Hematopoietic multipotent progenitor cell (in vitro differentiated cells): ENCODE measurements around the gene KLK13. TPM values are rescaled to one million over a fixed set of nuclear protein-coding genes. Genes with fewer than 3 reads are reported as not detected.

ENCODE experiments used
- DNase-seq, 3 donors: peaks; one replicate each; pipeline ENCODE4 v3.0.0-alpha.2; 2011 to 2015; ENCODE audit warnings: low read depth in 2 of 3, low spot score in 2 of 3
- total RNA-seq: library from RNA; depleted of rRNA; stranded (reverse); fragments of >200 nt; gene quantifications from one replicate; pipeline ENCODE4 v1.2.3, GENCODE V29; 2012

KLK13 gene, protein sequence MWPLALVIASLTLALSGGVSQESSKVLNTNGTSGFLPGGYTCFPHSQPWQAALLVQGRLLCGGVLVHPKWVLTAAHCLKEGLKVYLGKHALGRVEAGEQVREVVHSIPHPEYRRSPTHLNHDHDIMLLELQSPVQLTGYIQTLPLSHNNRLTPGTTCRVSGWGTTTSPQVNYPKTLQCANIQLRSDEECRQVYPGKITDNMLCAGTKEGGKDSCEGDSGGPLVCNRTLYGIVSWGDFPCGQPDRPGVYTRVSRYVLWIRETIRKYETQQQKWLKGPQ
- total RNA-seq: not detected

DNA sequence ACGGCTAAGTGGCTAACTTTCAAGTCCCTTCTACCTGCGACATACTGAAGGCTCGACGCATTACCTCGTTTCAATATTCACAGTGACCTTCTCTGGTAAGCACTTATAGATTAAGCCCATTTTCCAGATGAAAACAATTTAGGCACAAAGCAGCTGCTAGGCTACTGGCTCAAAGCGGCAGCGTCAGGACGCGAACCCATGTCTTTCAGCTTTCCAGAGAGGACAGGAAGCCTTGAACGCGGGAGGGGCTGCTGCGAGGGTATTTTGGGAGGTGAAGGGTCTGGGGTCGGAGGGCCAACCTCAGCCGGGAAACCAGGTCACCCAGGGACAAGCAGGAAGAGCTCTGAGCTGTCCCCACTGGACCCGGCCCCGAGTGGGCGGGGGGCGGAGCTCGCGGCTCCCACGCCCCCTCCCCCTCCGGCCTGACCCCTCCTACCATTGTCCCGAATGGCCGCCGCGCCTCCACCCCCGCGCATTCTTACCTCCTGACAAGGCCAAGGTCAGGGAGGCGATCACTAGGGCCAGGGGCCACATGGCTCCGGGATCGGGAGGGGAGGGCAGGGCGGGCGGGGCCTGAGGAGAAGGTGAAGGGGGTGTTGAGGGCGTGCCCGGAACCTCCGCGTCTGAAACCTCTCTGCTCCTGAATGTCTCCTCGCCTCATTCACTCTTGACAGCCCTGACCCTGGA lies at the start of gene KLK13:
KLK13 (minus strand) TSS at position 559 of the 687 bp plus-strand sequence; CDS start at position 534, 25 bp downstream.
- DNase-seq: peak in 1 of 3 donors; percentile 17

DNA sequence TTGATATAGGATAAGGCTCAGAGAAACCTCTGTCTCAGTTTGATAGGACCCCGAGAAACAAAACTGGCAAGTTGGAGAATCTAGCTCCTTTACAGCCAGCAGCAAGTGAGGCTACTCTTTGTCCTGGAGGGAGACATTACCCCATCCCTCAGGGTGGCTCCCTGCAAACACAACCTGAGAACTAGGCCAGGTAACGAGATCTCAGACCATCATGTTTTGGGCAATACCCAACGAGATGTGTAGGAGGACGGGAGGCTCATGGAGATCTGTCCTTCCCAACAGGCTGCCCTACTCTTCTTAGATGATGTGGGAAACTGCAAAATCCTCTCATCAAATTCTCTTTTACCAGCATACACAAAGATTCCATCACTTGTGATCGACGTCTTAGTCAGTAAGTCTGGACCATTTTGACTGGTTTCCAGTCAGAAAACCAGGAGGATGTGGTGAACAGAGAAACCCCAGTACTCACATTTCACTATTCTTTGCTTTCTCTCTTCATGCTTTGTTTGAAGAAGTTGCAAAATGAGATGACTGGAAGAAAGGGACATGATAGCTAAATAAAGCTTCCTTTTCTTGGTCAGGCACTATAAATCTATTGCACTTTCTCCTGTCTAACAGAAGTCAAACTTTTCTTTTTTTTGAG lies 49.3 kb upstream of the KLK13 start:
- DNase-seq: peak in 1 of 3 donors; percentile 36

DNA sequence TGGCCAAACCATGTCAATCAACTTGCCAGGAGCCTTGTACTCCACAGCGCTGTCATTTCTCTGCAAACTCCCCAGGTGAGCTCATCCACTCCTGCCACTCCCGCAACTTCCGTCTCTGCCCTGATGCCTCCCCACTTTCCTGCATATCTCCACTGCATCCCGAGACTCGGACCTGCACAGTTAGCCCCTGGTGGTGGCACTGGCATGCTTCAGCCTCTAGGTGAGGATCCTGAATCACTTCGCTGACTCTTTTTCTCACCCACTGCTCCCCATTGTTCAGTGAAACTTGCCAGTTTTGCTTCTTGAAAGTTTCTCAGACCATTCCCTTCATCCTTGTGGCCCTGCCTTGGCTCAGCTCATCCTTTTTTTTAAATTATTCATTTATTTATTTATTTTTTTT lies 46.7 kb upstream of the KLK13 start:
- DNase-seq: no peak

DNA sequence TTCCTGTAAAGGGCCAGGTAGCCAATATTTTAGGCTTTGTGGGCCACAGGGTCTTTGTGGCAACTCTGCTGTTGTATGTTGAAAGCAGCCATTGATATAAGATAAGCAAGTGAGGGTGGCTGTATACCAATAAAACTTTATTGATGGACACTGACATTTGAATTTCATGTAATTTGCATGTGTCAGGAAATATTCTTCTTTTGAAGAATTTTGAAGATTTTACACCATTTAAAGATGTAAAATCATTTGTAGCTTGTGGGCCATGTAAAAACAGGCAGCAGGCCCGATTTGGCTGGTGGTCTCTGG lies 45.7 kb upstream of the KLK13 start:
- no peak for DNase-seq

DNA sequence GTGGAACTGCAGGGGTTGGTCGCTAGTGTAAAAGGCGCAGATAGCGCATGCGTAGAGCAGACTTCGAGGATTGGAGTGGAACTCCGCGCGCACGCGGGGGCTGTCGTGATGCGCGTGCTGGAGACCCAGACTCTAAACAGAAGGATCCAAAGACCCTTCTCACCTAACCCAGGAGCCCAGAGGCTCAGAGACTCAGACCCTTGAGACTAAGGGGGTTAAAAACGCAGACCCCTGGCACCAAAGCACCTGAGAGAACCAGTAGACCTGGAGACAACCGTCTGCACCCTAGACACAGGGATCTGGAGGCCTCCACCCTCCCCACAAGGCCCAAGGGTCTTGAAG lies 43.9 kb upstream of the KLK13 start:
- no peak for DNase-seq

DNA sequence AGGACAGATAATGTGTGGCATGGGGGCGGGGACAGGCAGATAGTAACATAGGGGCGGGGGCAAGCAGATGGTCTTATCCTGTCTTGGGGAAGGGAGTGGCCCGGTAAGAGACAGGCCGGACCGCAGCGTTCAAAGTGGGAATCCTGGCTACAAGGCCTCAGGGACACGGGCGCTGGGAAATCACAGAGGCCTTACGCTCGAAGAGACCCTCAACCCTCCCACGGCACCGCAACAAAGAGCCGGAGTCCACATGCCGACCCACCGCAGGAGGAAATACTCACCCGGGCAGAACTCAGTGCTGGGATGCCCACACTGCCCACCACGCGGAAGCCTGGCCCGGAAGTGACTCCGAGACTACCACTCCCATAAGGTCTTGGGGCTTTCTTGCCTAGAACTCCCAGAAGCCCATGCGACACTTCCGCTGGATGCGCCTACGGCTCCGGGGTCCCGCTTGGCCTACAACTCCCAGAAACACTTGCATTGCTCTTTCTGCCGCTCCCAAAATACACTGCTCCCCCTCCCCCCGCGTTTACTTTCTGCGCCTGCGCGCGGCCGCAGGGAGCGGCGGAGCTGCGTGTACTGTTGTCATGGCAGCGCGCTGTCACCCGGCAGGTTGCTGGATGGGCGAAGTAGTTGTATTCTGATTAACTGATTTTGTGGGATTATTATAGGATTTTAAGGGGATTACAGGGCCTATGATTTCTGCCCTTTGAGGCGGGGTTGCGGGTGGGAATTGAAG lies 43.3 kb upstream of the KLK13 start, which contains the start of gene CTU1:
CTU1 (minus strand) TSS at position 344 of the 739 bp plus-strand sequence. CDS start 3,840 bp downstream, outside the sequence.
- DNase-seq: peak; percentile 97 to 99 (median 99)

DNA sequence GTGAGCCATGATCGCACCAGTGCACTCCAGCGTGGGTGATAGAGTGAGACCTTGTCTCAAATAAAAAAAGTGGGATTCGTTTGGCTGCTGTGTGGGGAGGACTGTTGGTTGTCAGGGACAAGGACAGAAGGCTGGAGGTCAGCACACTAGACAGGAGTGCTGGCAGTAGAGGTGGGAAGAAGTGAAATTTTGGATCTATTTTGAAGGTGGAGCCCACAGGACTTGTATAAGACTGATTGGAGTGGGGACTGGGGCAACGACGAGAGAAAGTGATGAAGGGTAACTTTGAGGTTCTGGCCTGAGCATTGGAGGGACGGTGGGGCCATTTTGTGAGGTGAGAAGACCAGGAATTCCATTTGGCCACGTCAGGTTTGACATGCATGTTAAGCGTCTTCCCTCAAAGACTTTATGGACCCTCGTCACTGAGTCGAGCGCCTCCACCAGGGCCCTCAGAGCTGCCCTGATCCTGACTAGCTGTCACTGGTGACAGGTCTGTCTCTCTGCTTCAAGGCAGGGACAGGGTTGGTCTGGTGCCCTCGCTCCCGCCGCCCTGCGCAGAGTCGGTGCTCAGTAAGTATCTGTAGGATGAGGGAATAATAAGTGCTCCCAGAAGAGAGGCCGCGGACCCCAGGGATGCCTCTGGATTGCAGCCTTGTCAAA lies 42.6 kb upstream of the KLK13 start:
- no peak for DNase-seq

DNA sequence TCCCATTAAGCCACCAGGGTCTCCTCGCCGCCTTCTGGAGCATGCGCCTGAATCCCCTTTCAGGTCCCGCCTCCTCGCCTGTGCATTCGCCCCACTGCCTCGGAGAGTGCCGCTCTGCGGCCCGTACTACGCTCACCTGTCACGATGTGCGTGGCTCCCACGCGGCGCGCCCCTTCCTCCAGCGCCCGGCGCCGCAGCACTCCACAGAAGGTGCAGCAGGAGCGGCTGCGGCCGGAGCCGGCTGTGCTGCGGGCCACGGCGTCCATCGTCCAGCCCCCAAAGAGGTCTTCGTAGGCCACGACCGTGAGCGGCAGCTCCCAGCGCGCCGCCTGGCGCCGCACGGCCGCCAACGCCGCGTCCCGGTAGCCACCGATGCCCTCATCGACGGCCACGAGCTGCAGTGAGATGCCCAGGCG lies 39.0 kb upstream of the KLK13 start:
- DNase-seq: no peak

DNA sequence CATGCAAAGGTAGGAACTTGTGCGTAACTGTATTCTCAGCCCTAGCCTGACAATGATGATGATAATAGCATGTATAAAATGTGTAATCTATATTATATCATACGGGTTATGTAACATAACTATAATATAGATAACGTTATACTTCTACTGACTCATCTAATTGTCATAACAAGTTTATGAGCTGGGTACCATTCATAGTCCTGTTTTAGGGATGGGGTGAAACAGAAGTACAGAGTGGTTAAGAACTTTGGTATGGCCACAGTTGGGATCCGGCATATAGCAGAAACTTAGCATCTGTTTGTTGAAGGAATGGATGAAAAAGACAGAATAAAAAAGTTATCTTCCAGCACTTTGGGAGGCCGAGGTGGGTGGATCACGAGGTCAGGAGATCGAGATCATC lies 38.1 kb upstream of the KLK13 start:
- no peak for DNase-seq

DNA sequence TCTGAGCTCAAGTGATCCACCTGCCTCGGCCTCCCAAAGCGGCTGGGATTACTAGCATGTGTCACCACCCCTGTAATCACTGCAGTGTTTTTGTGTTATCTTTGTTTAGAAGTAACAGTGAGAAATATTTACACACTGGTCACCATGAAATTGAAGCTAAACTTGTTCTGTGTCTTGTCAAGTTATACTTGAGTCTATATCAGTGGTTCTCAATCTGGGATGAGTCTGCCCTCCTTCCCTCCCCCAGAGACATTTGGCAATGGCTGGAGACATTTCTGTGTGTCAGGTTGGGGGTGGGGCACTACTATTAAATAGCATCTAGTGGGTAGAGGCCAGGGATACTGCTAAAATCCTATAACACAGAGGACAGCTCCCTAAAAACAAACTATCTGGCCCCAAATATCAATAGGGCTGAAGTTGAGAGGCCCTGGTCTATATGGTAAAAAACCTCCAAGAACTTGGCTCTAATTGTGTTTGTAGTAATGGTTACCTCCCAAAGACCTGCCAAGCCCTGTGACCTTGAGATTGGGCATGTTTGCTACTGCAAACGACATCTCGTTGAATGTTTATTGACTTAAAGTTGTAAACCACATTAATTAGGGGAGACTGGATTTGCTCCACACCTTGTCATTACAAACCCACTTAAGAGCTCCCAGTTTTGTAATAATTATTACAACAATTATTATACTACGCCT lies 36.4 kb upstream of the KLK13 start:
- no peak for DNase-seq

DNA sequence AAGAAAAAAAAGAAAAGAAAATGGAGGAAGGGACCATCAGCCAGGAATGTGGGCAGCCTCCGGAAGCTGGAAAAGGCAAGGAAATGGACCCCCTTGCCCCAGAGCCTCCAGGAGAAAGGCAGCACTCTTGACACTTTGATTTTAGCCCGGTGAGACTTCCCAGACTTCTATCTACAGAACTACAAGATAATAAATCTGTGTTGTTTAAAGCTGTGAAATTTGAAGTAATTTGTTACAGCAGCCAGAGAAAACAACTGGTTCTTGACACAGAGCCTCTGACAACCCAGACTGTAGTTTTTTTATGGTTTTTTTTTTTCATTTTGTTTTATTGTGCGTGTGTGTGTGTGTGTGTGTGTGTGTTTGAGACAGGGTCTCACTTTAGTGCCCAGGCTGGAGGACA lies 35.7 kb upstream of the KLK13 start:
- no peak for DNase-seq

DNA sequence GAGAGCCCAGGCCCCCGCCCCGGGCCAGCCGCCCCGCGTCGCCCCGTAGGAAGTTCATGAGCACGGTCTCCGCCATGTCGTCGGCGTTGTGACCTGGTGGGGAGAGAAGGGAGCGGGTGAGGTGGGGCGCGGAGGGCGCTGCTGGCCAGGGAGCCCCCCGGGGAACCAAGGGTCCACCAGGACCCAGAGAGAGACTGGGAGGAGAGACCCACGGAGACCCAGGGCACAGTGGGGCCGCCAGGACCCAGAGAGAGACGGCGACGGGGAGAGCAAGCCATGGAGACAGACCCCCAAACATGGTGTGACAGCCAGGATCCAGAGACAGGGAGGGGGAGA lies 34.1 kb upstream of the KLK13 start:
- no peak for DNase-seq

DNA sequence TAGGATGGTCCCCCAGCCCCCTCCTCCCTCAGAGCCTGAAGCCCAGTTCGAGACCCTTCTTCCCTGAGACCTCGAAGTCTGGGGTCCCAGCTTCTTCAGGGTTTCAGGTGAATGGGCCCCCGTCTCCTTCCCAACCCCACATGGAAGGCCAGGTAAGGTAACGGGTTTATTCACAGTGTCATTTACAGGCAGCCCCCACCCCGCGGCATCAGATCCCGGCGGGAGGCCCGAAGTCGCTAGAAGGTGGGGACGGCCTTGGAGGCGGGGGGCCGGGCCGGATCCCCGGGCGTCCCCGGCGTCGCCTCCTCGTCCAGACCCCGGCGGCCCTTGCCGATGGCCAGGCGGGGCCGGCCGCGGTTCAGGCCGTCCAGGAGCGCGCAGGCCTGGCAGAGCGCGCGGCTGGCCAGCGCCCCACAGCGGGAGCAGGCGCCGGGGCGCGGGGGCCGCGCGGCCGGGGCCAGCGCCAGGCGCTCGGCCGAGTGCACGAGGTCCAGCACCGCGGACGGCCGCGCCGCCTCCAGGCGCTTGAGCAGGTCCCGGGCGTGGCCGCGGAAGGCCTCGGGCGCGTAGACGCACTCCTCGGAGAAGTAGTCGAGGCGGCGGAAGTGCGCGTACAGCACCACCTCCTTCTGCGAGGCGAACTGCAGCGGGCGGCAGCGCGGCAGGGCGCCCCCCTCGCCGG lies 33.6 kb upstream of the KLK13 start:
- DNase-seq: peak in 2 of 3 donors; percentile 45 to 57

DNA sequence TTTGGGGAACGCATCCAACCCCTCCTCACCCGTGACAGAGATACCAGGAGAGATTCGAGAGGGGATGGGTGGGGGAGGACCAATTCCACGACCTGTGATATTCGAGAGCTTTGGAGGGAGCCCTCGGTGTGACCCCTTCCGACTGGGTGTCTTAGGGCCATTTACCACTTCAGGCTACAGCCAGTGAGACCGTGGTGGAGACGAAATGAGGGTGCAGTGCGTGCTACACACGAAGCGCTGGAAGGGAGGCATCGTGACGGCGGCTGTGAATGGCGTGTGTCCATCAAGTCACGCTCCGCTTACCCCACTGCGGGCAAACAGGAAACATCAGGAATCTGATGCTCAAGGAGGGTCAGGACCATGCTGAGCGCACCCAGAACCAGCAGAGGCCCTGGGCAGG lies 32.9 kb upstream of the KLK13 start:
- DNase-seq: no peak

DNA sequence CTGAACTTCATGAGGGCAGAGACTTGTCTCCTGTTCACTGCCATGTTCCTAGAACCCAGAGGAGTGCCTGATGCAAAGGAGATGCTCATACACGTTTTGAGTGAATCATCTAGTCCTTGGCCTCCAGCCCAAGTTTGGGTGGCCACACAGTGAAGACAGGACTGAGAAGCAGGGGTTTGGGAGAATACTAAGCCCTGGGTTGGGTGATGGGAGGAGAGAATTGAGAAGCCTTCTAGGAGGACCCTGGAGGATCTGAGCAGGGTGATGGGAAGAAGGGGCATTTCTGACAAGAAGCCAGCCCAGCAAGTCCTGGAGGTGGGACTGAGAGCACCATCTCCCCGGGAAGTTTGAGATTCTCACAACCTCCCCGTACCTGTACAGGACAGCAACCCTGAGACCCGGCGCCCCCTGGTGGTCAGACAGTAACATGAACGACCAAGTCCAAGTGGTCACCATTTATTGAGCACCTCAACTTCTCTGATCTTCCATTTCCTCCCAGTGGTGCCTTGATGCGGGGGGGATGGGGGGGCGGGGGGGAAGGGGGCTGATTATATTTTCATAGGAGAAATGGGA lies 32.4 kb upstream of the KLK13 start:
- DNase-seq: peak; percentile 35 to 51 (median 44)

DNA sequence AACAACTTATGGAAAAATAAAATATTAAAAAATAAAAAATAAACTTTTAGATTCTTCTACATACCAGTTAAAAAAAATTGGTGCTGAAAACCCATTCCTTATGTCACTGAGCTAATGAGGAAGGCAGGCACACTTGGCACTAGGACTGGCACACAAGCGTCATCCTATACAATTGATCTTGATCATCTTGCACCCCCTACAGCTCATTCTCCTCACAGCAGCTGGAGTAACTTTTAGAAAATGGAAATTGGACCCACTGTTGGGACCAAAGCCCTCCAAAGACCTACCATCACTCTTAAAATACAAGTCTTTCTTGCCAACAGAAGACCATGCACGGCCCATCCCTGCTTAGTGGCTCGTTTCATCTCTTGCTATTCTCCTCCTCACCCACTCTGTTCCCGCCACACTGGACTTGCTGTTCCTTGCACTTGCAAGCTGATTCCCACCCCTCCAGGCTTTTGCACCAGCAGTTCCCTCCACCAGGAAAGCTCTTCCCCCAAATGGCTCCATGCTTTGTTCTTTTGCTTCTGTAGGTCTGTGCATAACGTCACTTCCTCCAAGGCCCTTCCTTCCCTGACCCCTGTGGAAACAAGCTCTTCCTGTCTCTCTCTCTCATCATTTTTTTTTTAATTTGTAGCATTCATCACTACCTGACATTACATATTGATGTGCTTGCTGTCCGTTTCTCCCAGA lies 31.7 kb upstream of the KLK13 start:
- peak in 1 of 3 donors; percentile 23 for DNase-seq

DNA sequence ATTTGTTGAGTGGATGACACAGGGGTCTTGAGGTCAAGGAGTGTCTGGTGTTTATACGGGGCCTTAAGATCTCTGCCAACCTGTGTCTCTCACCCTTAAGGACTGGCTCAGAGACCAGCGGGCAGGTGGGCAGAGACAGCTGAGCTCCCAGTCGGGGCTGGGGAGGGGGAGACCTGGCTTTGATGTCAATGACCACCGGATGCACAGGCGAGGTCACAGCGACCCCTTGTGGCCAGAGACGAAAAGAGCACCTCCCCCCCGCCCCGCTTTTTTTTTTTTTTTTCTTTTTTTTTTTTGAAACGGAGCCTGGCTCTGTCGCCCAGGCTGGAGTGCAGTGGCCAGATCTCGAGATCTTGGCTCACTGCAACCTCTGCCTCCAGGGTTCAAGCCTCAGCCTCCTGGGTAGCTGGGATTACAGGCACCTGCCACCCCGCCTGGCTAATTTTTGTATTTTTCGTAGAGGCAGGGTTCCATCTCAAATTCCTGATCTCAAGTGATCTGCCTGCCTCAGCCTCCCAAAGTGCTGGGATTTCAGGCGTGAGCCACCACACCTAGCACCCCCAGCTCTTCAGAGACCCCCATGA lies 29.9 kb upstream of the KLK13 start:
- DNase-seq: peak in 2 of 3 donors; percentile 18 to 49
